ENCODE measurements around the gene OPCML. TPM values are rescaled to one million over a fixed set of nuclear protein-coding genes. Genes with fewer than 3 reads are reported as not detected.

Gene OPCML
- total and polyA plus RNA-seq, 2 experiments from 2014 or later: 1.2 to 4.4 TPM

DNA sequence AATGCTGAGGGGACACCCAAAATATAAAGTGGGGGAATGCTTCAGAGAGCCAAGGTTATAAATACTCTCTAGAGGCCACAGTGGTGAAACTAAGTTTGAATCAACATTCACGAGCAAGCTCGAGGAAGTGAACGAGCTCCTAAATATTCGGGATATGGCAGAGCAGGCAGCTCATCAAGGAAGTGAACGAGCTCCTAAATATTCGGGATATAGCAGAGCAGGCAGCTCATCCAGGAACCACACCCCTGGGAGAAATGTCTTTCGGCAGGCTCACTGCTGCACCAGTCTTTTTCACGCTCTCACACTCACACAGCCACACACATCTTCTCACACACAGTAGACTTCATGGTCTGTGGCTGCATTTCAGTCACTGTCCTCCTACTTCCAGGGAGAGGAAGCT is 787.5 kb downstream of the OPCML start (continued):
- TF ChIP-seq, protein P1, sequence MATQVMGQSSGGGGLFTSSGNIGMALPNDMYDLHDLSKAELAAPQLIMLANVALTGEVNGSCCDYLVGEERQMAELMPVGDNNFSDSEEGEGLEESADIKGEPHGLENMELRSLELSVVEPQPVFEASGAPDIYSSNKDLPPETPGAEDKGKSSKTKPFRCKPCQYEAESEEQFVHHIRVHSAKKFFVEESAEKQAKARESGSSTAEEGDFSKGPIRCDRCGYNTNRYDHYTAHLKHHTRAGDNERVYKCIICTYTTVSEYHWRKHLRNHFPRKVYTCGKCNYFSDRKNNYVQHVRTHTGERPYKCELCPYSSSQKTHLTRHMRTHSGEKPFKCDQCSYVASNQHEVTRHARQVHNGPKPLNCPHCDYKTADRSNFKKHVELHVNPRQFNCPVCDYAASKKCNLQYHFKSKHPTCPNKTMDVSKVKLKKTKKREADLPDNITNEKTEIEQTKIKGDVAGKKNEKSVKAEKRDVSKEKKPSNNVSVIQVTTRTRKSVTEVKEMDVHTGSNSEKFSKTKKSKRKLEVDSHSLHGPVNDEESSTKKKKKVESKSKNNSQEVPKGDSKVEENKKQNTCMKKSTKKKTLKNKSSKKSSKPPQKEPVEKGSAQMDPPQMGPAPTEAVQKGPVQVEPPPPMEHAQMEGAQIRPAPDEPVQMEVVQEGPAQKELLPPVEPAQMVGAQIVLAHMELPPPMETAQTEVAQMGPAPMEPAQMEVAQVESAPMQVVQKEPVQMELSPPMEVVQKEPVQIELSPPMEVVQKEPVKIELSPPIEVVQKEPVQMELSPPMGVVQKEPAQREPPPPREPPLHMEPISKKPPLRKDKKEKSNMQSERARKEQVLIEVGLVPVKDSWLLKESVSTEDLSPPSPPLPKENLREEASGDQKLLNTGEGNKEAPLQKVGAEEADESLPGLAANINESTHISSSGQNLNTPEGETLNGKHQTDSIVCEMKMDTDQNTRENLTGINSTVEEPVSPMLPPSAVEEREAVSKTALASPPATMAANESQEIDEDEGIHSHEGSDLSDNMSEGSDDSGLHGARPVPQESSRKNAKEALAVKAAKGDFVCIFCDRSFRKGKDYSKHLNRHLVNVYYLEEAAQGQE (IDR thresholded peaks at IDR 0.05; ENCODE audit: unreplicated experiment): no peak
- TF ChIP-seq POLR2AphosphoS5 (IDR thresholded peaks at IDR 0.05; ENCODE audit: low read depth) (no peak), ZNF114 (CRISPR knock-in tag; IDR thresholded peaks at IDR 0.05) (no peak)

DNA sequence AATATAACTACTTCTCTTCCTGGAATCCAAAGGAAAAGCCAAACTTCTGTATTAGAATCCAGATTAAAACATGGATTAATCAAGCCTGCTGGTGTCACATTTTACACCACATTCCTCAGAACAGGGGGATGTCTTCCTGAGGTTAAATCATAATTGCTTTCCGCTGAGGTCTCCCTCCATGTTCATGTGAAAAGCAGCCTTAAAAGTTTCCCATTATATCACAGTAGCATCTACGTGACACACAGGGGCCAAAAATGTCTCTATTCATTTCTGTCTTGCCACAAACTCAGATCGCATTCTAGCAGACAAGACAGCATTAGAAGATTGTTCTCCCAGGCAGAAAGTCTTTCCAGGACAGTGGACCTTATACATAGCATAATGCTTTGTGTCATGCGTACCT is 788.7 kb downstream of the OPCML start:
- Histone ChIP-seq H3K4me1 (ENCODE audit: insufficient read depth) (no peaks in the 10 kb centered on the region), H3K27ac (ENCODE audit: low read depth) (no peak overlapping the region), H3K4me2 (no peak overlapping the region), H3K79me2 (replicated peaks; ENCODE audit: insufficient read depth) (no peaks in the 10 kb centered on the region), H2AFZ (no peak overlapping the region), H3F3A (replicated peaks; ENCODE audit: low read depth) (no peaks in the 10 kb centered on the region), H3K27me3 (ENCODE audit: insufficient read depth) (no peaks in the 10 kb centered on the region), H3K36me3 (ENCODE audit: insufficient read depth) (no peaks in the 10 kb centered on the region), H3K4me3 (no peak overlapping the region), H3K9me2 (ENCODE audit: insufficient read depth) (peaks cover 11% of the 10 kb centered on the region; the same call in 1 of the 2 replicates), H4K20me1 (replicated peaks; ENCODE audit: insufficient read depth) (no peaks in the 10 kb centered on the region)
- no peak for DNase-seq (ENCODE audit: low spot score)
- Mint-ChIP-seq H3K27ac (no peak overlapping the region), H3K36me3 (ENCODE audit: low read depth) (no peaks in the 10 kb centered on the region), H3K27me3 (ENCODE audit: insufficient read depth, low read depth, poor library complexity) (peaks cover 1% of the 10 kb centered on the region), H3K9me3 (no peaks in the 10 kb centered on the region), H3K4me3 (no peak overlapping the region), H3K4me1 (no peaks in the 10 kb centered on the region; the same call in 2 of the 3 replicates)
- ATAC-seq: no peak
- TF ChIP-seq, protein P2, sequence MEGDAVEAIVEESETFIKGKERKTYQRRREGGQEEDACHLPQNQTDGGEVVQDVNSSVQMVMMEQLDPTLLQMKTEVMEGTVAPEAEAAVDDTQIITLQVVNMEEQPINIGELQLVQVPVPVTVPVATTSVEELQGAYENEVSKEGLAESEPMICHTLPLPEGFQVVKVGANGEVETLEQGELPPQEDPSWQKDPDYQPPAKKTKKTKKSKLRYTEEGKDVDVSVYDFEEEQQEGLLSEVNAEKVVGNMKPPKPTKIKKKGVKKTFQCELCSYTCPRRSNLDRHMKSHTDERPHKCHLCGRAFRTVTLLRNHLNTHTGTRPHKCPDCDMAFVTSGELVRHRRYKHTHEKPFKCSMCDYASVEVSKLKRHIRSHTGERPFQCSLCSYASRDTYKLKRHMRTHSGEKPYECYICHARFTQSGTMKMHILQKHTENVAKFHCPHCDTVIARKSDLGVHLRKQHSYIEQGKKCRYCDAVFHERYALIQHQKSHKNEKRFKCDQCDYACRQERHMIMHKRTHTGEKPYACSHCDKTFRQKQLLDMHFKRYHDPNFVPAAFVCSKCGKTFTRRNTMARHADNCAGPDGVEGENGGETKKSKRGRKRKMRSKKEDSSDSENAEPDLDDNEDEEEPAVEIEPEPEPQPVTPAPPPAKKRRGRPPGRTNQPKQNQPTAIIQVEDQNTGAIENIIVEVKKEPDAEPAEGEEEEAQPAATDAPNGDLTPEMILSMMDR (conservative IDR thresholded peaks at IDR 0.05; ENCODE audit: low read depth in 2 of 2): no peak
- TF ChIP-seq, protein P1 (IDR thresholded peaks at IDR 0.05; ENCODE audit: unreplicated experiment): no peak
- TF ChIP-seq, protein P3, sequence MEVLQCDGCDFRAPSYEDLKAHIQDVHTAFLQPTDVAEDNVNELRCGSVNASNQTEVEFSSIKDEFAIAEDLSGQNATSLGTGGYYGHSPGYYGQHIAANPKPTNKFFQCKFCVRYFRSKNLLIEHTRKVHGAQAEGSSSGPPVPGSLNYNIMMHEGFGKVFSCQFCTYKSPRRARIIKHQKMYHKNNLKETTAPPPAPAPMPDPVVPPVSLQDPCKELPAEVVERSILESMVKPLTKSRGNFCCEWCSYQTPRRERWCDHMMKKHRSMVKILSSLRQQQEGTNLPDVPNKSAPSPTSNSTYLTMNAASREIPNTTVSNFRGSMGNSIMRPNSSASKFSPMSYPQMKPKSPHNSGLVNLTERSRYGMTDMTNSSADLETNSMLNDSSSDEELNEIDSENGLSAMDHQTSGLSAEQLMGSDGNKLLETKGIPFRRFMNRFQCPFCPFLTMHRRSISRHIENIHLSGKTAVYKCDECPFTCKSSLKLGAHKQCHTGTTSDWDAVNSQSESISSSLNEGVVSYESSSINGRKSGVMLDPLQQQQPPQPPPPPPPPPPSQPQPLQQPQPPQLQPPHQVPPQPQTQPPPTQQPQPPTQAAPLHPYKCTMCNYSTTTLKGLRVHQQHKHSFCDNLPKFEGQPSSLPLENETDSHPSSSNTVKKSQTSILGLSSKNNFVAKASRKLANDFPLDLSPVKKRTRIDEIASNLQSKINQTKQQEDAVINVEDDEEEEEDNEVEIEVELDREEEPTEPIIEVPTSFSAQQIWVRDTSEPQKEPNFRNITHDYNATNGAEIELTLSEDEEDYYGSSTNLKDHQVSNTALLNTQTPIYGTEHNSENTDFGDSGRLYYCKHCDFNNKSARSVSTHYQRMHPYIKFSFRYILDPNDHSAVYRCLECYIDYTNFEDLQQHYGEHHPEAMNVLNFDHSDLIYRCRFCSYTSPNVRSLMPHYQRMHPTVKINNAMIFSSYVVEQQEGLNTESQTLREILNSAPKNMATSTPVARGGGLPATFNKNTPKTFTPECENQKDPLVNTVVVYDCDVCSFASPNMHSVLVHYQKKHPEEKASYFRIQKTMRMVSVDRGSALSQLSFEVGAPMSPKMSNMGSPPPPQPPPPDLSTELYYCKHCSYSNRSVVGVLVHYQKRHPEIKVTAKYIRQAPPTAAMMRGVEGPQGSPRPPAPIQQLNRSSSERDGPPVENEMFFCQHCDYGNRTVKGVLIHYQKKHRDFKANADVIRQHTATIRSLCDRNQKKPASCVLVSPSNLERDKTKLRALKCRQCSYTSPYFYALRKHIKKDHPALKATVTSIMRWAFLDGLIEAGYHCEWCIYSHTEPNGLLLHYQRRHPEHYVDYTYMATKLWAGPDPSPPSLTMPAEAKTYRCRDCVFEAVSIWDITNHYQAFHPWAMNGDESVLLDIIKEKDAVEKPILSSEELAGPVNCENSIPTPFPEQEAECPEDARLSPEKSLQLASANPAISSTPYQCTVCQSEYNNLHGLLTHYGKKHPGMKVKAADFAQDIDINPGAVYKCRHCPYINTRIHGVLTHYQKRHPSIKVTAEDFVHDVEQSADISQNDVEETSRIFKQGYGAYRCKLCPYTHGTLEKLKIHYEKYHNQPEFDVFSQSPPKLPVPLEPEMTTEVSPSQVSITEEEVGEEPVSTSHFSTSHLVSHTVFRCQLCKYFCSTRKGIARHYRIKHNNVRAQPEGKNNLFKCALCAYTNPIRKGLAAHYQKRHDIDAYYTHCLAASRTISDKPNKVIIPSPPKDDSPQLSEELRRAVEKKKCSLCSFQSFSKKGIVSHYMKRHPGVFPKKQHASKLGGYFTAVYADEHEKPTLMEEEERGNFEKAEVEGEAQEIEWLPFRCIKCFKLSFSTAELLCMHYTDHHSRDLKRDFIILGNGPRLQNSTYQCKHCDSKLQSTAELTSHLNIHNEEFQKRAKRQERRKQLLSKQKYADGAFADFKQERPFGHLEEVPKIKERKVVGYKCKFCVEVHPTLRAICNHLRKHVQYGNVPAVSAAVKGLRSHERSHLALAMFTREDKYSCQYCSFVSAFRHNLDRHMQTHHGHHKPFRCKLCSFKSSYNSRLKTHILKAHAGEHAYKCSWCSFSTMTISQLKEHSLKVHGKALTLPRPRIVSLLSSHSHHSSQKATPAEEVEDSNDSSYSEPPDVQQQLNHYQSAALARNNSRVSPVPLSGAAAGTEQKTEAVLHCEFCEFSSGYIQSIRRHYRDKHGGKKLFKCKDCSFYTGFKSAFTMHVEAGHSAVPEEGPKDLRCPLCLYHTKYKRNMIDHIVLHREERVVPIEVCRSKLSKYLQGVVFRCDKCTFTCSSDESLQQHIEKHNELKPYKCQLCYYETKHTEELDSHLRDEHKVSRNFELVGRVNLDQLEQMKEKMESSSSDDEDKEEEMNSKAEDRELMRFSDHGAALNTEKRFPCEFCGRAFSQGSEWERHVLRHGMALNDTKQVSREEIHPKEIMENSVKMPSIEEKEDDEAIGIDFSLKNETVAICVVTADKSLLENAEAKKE (CRISPR knock-in tag; IDR thresholded peaks at IDR 0.05): no peak
- TF ChIP-seq ZNF331 (CRISPR knock-in tag; IDR thresholded peaks at IDR 0.05; ENCODE audit: low read depth) (no peak), NANOG (IDR thresholded peaks at IDR 0.05; ENCODE audit: borderline replicate concordance) (no peak), EZH2 (IDR thresholded peaks at IDR 0.05; ENCODE audit: low read depth, unreplicated experiment) (no peak)
- TF ChIP-seq, protein P4, sequence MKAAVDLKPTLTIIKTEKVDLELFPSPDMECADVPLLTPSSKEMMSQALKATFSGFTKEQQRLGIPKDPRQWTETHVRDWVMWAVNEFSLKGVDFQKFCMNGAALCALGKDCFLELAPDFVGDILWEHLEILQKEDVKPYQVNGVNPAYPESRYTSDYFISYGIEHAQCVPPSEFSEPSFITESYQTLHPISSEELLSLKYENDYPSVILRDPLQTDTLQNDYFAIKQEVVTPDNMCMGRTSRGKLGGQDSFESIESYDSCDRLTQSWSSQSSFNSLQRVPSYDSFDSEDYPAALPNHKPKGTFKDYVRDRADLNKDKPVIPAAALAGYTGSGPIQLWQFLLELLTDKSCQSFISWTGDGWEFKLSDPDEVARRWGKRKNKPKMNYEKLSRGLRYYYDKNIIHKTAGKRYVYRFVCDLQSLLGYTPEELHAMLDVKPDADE (IDR thresholded peaks at IDR 0.05): no peak

Measured in GM23338 (cell line).